Brain microvascular endothelial cell (primary cell): ENCODE data around the gene ADAMTS8.

Experiments used
- DNase-seq: peaks from one replicate; pipeline ENCODE4 v3.0.0-alpha.2; 2020
- H3K27ac ChIP-seq: fragments of 250-450 bp; sonication (Bioruptor Pico); 2 replicates; pipeline ENCODE4 v1.5.1; 2020; ENCODE audit warnings: mild to moderate bottlenecking, moderate library complexity
- H3K27me3 ChIP-seq: fragments of 250-450 bp; sonication (Bioruptor Pico); replicated peaks from 2 replicates; pipeline ENCODE4 v1.5.1; 2020; ENCODE audit warnings: mild to moderate bottlenecking
- H3K36me3 ChIP-seq: fragments of 250-450 bp; sonication (Bioruptor Pico); replicated peaks from 2 replicates; pipeline ENCODE4 v1.5.1; 2020; ENCODE audit warnings: mild to moderate bottlenecking
- H3K4me3 ChIP-seq: 2 replicates; pipeline ENCODE4 v1.5.1; 2011; ENCODE audit warnings: low read depth, mild to moderate bottlenecking, control low read depth, low read length, moderate library complexity
- CTCF ChIP-seq: IDR thresholded peaks from 2 replicates; pipeline ENCODE4 v1.5.1; 2011; ENCODE audit warnings: low read depth, mild to moderate bottlenecking, moderate library complexity, low read length, control low read depth, inconsistent platforms; ENCODE audit errors: missing control alignments
- in situ Hi-C: cut with HindIII; loops from 2 replicates; pipeline ENCODE4 v1.10.0; 2017; ENCODE audit warnings: low sequenced_read_pairs, low pct_ligation_motif_present

Gene ADAMTS8

GRCh38 chr11:130397780-130398179, 30.6 kb downstream of the ADAMTS8 start:
- H3K4me3 ChIP-seq, result no peak overlapping the region
- in situ Hi-C loops, result loop anchor here (25.0 kb wide), 1 partner anchor 185 kb away; no protein-coding TSS in a partner anchor
- TF ChIP-seq CTCF, result no peak
- H3K36me3 ChIP-seq, result no peaks in the 10 kb centered on the region
- no peak for DNase-seq
- no peak overlapping the region for H3K27ac ChIP-seq
- peaks cover 35% of the 10 kb centered on the region for H3K27me3 ChIP-seq

DNA sequence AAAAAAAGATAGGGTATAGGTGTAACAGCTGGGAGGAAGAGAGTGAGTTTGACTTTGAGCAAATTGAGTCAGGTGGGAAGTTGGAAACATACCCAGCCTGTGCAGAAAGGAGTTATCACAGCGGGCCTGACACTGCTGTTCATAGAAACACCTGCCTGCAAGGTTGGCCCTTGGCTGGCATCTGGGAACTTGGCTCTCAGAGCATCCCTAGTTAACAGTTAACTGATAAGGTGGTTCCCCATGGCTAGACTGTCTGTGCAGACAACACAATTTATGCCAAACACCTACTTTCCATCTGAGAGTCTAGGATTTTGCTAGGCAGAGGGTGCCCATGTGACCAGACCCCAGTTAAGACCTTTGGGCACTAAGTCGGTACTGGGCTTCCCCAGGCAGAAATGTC, 31.4 kb downstream of the ADAMTS8 start:
- no peak for DNase-seq
- in situ Hi-C loops, result loop anchor here (25.0 kb wide), 1 partner anchor 185 kb away; no protein-coding TSS in a partner anchor
- H3K36me3 ChIP-seq, result no peaks in the 10 kb centered on the region
- H3K27me3 ChIP-seq, result peaks cover 38% of the 10 kb centered on the region
- no peak for TF ChIP-seq CTCF
- no peak overlapping the region for H3K27ac ChIP-seq
- no peak overlapping the region for H3K4me3 ChIP-seq

DNA sequence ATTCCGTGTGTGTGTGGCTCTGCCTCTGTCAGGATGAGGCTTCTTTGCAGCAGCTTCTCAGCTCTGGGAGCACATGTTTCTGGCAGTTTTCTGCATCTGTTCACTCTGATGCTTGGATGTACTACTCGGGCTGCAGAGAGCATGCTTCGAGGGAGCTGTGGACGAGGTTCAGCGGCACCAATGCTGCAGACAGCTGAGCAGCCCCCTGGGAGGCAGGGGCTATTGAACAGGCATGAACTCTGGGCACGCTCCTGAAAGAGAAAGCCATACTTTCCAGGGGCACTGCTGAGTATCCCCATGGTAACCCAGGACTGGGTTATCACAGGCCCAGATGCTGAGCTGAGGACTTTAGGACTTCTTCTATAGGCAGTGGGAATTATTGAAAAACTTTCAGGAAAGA, 33.8 kb downstream of the ADAMTS8 start:
- peaks cover 50% of the 10 kb centered on the region for H3K27me3 ChIP-seq
- TF ChIP-seq CTCF, result no peak
- no peak for DNase-seq
- H3K27ac ChIP-seq, result no peak overlapping the region
- H3K4me3 ChIP-seq, result no peak overlapping the region
- in situ Hi-C loops, result loop anchor here (25.0 kb wide), 1 partner anchor 182 kb away; no protein-coding TSS in a partner anchor
- H3K36me3 ChIP-seq, result no peaks in the 10 kb centered on the region

GRCh38 chr11:130391711-130392110, 36.7 kb downstream of the ADAMTS8 start:
- in situ Hi-C loops, result loop anchor here (25.0 kb wide), 1 partner anchor 179 kb away; no protein-coding TSS in a partner anchor
- DNase-seq, result no peak
- H3K27me3 ChIP-seq, result peaks cover 42% of the 10 kb centered on the region
- TF ChIP-seq CTCF, result no peak
- no peaks in the 10 kb centered on the region for H3K36me3 ChIP-seq
- no peak overlapping the region for H3K27ac ChIP-seq
- no peak overlapping the region for H3K4me3 ChIP-seq

DNA sequence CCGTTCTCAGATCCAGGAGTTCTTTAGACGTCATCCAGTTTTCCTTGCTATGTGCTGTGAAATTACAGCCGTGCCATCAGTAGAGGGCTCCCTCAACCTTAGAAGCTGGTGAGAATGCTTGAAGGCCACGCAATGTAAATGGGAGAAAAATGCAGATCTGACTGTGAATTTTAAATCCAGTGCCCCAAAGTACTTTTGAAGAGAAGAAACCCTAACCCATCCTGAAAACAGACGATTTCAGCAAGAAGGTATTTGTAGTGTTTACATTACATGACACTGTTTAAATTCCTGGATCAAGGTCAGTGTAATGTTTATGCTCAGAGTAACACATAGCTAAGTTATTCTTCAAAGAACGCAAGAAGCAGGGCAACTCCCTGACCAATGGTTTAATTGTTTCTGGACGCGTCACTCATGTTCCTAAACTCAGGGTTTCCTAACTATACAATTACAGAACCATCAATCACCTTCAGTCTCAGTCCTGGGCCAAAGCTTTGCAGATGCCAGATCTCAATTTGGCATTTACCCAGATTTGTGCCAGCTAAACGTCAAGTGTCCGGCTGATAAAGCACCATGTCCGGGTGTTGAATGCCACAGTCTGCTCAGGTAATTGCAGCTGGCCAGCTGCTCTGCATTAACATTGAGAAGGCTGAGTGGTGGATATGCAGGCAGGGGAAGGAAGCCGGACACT, 38.2 kb downstream of the ADAMTS8 start:
- Histone ChIP-seq H3K4me3 (no peak overlapping the region), H3K36me3 (no peaks in the 10 kb centered on the region), H3K27me3 (peaks cover 37% of the 10 kb centered on the region), H3K27ac (no peak overlapping the region)
- TF ChIP-seq CTCF, result peak; percentile 73
- DNase-seq, result peak; percentile 71
- in situ Hi-C loops, result loop anchor here (25.0 kb wide), 1 partner anchor 178 kb away; no protein-coding TSS in a partner anchor
